Muscle of back (tissue), 13 donors: ENCODE results near the gene RIPPLY2. TPM values are rescaled to one million over a fixed set of nuclear protein-coding genes. Genes with fewer than 3 reads are reported as not detected.
"Not testable (repeated sequence)": the region's sequence is repeated elsewhere in the genome, so short reads cannot be mapped to it uniquely, and the experiment has no call there.

Experiments
- DNase-seq, 3 donors: peaks; one replicate each; pipeline versions ENCODE4 v3.0.0 to v3.0.0-alpha.2; 2013
- long read RNA-seq, 9 donors: transcript quantifications; one replicate each; lab custom pipeline, GENCODE V29; 2026
- polyA plus RNA-seq, 10 donors: library from polyadenylated mRNA; unstranded; fragments of 120-200 nt; gene quantifications; one replicate each; pipeline ENCODE4 v1.2.1, GENCODE V29; 2013; ENCODE audit not compliant: insufficient read length in 10 of 10

The RIPPLY2 gene, protein sequence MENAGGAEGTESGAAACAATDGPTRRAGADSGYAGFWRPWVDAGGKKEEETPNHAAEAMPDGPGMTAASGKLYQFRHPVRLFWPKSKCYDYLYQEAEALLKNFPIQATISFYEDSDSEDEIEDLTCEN
- under 1 TPM in 1 of 10 donors, not detected in 9; 0.34 TPM for polyA plus RNA-seq
- long read RNA-seq, donor 1 = 0 reads
- long read RNA-seq, donor 2 = 0 reads
- long read RNA-seq, donor 3 = 0 reads
- long read RNA-seq, donor 4 = 0 reads
- long read RNA-seq, donor 5 = 0 reads
- long read RNA-seq, donor 6 = 0 reads
- long read RNA-seq, donor 7, partial matches to known transcripts = 0 of 1 reads
- long read RNA-seq, donor 7, other reads (novel, unspliced or antisense) = 0 of 1 reads
- long read RNA-seq, donor 8 = 0 reads
- long read RNA-seq, donor 9 = 0 reads

DNA sequence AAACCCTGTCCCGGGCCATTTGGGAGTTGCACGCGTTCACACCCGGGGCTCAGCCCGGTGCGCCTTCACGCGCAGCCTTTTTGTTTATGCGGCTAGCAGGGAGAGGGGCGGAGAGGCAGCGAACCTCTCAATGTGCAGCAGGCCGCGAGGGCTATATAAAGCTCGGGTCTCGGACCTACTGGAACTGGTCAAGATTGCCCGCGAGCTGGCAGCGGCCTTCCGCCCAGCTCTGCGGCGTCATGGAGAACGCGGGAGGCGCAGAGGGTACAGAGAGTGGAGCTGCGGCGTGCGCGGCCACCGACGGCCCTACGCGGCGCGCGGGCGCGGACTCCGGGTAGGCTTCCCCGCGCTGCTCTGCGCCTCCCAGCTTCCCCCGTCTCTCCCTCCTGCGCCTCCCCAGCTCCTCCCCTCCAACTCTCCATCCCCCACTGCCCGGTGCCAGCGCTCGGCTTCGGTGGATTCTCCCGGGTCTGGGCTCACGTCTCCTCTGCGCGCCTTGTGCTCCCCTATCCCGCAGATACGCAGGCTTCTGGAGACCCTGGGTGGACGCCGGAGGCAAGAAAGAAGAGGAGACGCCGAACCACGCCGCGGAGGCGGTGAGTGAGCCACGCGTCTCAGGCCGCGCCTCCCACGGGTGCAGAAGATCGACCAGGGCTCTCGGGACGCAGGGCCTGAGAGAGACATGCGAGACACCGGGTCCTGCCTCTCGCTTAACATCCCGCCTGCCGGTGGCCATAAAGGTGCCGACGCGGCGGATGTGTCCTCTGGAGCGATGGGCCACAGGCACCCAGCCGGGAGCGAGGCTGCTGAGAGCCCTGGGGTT lies at the start of gene RIPPLY2:
Gene RIPPLY2, plus strand, starts transcription at position 183 of the 823 bp plus-strand sequence. Its CDS starts 57 bp downstream, at position 240.
- peak in 2 of 3 donors; percentile 22 to 52 for DNase-seq

DNA sequence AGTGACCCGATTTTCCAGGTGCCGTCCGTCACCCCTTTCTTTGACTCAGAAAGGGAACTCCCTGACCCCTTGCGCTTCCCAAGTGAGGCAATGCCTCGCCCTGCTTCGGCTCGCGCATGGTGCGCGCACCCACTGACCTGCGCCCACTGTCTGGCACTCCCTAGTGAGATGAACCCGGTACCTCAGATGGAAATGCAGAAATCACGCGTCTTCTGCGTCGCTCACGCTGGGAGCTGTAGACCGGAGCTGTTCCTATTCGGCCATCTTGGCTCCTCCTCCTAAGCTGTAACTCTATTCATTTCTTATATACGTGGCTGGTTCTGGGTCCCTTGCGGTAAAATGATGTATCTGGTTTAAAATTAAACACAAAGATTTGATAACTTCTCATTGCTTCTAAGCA lies 49.7 kb upstream of the RIPPLY2 start:
- DNase-seq = not testable (repeated sequence)

DNA sequence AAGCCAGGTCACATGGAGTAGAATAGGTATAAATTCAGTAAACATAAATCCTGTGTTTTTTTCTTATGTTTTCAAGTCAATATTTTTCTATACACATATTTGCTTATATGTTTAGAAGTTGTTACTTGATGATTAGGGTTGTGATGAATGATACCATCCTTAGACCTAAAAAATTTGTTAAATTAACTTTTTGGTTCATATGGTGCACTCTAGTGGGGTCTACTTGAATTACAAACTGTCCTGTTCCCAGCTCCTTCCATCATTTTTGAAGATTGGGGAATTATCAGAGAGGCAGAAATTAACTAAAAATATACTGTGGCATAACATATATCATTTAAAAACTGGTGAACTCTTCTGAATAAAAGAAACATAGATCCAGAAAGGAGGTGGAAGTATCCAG lies 48.3 kb upstream of the RIPPLY2 start:
- no peak for DNase-seq

DNA sequence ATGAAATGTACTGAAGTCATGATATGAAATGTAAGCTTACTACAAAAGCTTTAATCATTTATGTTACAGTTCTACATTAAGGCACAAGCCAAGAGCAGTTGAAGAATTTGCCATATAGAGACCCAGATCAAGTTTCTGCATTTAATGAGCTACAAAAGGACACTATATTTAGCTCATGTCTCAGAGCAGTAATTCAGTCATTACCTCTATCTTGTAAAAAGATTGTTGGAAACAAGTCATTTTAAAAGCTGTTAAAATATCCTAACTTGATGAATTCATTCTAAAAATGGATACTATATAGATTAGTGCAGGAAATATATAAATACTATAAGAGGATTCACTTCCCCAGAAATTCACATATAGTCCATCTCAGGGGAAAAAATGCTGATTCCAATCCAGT lies 45.2 kb upstream of the RIPPLY2 start:
- no peak for DNase-seq

DNA sequence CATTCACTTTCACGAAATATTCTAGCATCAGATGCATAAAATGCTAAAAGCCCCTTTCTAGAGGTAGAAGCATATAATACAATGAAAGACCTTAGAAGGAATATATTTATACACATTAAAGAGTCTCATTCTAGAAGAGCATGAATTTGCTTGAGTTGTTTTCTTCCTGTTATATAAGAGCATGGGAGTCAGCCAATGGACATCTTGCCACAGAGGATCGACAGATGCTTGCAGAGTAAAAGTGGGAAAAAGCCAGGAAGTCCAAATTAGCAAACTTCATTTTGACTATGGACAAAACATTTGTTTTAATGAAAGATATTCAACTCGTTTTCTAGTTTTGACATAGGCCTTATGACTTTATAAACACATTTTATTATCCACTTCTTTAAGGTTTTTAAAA lies 44.2 kb upstream of the RIPPLY2 start:
- DNase-seq = no peak

DNA sequence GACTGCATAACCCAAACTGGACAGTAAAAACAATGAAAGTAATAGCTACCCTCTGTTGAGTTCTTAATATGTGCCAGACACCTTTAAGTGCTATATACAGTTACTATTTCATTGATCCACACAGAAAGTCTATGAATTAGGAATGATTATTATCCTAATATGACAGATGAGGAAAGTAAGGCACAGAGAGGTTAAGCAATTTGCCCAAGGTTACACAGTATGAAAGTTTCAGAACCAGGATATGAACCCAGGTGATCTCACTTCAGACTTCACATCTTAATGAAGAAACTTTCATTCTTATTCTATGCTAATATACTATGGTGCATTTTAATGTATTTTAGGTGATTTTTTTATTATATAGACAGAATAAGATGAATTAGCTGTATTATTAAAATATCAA lies 40.6 kb upstream of the RIPPLY2 start:
- no peak for DNase-seq

DNA sequence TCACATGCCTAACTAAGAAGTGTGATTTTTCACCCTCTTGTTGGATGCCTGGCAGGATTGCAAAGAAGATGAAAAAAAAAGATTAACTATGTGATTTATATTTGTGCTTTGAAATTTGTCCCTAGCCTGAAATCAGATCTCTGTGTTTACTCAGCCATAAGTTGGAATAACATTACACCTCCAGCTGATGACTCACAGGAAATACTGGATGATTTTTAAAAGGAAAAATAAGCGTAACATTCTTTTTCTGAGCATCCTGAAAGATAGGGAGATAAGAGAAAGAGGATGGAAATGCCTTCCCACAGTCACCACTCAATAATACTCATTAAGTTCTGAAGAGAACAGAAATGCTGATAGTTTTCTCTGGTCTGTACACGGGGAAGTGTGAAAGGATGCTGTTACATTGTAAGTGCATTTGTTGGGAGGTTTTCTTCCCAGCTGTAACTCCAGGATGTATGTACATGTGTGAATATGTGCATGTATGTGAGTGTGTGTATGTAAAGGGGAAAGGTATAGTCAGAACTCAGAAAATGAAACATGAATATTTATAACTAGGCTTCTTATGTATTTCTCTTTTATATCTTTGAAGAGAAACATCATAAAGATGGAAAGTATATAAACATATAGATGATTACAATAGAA lies 37.4 kb upstream of the RIPPLY2 start:
- DNase-seq = no peak

DNA sequence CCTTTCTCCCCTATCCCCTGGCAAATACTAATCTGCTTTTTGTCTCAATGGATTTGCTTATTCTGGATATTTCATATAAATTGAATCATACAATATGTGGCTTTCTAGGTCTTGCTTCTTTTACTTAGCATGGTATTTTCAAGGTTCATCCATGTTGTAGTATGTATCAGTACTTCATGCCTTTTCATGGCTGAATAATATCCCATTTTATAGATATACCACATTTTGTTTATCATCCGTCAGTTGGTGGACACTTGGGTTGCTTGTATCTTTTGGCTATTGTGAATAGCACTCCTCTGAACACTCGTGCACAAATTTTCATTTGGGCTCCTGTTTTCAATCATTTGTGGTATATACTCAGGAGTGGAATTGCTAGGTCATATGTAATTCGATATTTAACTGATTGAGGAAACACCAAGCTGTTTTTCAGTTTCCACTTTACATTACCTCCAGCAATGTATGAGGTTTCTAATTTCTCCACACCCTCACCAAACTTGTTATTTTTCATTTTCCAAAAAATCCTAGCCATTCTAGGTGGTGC lies 30.5 kb upstream of the RIPPLY2 start:
- DNase-seq = no peak

DNA sequence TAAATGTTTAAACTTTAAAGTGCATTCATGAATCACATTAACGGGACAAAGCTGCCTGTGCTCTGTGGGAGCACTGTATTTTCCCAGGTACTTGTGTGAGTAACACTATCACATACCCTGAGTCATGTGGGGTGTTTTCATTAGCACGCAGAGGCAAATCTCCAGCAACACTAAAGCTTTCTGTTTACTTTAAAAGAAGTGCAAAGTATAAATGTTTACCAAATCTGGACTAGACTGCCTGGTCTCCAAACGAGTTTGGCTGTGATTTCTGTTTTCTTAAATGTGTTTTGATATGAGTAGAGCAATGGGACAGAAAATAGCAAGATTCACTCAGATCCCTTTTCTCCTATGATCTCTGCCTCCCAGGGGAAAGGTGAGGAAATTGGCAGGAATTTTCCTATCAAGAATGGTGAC lies 28.8 kb upstream of the RIPPLY2 start:
- DNase-seq = no peak

DNA sequence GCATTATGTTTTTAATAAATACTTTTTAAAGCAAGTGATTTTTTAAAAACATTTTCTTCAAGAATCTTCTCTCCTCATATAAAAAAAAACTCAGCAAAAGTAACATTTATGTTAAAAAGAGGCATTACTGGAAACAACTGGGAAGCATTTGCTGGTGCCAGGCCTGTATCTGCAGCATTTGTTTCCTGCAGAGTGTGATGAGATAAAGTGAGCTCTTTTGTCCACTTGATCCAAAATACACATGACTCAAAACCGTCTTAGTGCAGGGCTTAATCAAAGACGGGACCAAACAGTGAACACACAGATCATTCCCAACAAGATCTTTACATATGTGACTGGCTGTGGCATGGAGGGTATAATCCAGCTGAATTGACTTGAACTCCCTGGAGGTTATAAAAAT lies 28.3 kb upstream of the RIPPLY2 start:
- no peak for DNase-seq

DNA sequence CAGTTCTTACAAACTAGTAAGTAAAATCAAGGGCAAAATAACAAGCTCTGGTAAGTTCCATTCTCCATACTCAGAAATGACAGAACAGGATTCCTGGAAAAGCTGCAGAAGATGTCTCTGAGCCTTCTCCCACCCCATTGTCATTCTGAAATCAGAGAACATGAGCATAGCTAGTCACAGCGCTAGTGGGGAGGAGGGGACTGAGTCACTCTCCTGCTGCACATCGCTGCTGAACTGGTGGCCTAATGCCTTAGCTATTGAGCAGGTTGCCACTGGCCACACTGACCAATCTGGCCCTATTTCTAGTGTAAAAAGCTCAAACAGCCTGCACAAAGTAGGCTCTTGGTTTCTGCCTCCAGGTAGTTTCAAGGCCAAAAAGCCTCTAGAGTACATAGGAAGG lies 26.1 kb upstream of the RIPPLY2 start:
- no peak for DNase-seq

DNA sequence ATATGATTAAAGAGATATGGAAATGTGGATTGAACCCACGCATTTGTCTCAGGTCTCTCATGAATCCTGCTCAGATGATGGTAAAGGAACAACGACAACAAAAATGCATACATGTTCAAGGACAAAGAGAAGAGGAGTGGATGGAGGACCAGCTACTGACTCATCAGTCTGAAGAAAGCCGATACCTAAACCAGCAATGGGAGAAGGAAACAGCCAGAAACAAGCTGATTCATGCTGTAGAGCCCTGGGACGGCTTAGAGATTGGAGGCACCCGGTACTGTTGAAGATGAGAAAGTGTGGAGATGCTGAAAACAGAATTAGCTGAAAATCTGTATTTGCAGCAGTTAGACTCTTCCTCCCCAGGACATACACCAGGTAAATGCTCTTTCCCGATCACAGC lies 14.4 kb upstream of the RIPPLY2 start:
- DNase-seq = no peak

DNA sequence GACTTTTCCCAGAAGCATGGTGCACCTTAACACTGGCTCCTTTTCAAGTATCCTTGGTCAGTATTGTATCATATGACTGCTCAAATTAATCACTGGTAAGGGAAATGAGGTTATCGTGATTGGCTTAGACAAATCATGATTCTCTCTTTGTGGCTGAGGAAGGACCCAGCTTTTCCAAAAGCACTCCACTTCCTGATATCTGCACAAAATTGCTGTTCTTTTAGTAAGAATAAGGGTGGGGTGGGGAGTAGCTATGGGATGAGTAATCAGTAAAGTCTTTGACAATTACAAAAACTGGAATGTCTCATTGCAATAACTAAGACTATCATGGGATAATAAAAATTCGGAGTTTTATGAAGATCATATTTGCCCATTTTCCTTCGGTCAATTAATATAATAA lies 9.0 kb upstream of the RIPPLY2 start:
- no peak for DNase-seq

DNA sequence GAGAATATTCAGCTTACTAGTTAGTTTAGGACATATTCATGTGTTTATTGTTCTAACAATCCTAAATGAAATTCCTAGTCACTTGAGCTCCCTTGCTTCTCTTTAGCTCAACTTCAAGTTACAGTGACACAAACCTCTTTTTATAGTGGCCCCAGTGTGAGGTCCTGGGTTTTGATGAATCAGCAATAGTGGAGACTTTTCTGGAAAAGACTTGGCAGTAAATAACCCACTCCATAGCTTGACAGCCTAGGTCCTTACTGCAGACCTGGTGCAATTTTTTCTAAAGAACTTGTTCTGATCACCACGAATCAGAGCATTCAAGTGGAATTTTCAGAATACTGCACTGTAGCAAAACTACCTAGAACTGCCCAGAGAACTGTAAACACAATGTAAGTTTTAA lies 6.9 kb upstream of the RIPPLY2 start:
- no peak for DNase-seq

DNA sequence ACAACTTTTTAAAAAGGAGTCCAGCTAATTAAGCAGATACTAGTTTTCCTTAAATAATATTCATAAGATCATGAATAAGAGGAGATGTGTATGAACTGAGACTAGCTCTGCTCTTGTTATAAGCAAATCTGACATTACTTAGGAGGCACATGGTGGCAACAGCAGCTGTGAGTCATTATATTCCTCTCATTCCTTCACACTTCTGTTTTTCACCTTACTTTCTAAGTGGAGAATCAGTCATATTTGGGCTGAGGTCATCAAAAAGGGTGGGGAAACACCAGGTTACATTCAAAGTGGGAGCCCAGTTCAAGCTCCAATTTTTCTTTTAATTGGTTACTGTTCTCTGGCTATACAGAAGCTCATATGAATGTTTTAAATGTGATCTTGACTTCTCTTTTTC lies 6.0 kb upstream of the RIPPLY2 start:
- no peak for DNase-seq

DNA sequence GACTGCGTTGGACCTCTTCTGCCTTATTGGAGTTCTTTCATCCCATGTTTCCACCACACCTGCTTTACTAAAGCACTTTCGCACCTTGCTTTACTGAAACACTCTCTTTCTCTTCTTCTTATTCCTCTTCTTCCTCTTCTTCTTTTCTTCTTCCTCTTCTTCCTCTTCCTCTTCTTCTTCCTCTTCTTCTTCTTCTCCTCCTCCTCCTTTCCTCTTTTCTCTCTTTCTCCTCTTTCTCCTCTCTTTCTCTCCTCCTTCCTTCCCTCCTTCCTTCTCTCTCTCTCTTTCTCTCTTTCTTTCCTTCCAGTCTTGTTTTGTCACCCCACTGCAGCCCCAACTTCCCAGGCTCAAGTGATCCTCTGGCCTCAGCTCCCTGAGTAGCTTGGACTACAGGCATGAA lies 4.0 kb upstream of the RIPPLY2 start:
- no peak for DNase-seq

DNA sequence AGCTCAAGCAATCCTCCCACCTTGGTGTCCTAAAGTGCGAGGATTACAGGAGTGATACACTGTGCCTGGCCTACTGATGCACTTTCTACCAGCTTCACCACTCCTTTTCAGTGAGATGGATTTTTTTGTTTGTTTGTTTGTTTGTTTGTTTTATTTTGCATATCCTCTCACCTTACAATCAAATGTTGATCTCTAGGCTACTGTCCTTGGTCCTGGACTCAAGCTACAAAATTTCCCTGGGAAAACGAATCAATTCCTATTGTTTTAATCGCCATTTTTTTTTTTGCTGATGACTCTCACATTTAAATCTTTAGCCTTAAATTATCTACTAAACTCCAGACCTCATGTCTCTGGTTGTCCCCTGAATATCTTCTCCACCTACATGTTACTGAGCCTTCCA lies 3.5 kb upstream of the RIPPLY2 start:
- DNase-seq = no peak

DNA sequence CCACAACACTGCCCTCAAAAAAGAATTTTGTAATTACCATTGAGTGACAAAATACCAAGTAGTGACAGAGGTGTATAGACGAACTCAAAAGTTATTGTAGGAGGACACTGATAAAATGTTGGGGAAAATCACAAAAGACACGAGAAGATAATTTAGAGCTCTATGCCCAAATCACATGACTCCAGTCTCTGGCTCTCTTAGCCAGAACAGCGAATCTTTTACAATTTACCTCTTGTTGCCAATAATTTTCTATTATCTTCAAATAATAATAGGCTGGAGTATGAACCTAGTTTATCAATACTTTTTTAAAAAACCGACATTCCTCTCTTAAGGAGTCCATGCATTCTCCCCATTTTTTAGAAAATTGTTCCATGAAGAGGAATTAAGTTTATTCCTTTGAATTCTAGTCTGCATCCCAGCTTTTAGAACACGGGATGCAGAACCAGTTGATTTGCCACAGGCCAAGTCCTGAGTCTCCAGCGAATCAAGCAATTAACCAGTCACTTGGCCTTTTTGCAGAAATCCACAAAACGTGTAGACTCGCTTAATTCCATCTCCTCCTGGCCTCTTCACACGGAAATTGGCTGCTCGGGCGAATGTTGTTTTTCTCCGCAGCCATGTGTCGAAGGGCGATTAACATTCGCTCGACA lies 507 bp upstream of the RIPPLY2 start:
- DNase-seq = peak in 1 of 3 donors; percentile 1

DNA sequence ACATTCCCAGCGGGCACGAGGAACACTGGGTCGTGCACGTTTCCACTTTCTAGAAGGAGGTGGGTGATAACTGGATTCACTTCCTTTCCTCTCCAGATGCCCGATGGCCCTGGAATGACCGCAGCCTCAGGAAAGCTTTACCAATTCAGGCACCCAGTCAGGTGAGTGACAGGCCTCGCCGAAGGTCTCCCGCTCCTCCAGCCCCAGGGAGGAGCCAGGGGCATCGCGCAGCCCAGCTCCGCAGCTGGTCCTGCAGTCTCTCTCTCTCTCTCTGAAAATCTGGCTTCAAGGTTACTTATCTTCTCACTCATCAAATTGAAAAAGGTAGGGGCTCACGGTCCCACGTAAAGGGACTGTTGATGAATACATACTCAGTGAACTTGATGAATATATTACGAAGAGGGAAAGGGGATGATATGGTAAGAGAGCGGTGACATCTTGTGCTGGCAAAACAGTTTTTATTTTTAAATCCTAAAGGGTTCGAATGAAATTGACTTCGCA lies 891 bp downstream of the RIPPLY2 start:
- no peak for DNase-seq

DNA sequence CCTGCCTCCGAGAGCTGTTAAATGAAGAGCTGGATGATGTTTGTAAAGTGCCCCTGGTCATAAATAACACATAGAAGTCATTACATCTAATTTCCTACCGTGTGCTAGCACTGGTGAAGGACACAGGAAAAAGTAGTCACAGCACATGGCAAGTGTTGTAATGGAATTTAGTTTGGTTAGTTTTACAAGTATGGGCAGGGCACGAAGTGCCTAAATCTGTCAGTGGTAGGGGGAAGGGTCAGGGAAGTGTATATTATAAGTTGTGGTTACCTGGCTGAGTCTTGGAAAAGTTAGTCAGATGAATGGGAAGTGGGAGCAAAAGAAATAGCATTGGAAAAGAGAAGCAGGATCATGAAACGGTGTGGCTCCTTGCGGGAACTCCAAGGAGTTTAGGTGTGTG lies 1.6 kb downstream of the RIPPLY2 start:
- no peak for DNase-seq
